Hematopoietic multipotent progenitor cell (in vitro differentiated cells): Measurements from ENCODE around the gene MS4A4A. TPM values are rescaled to one million over a fixed set of nuclear protein-coding genes. Genes with fewer than 3 reads are reported as not detected.

Experiments used
- DNase-seq, 3 donors: peaks; one replicate each; pipeline ENCODE4 v3.0.0-alpha.2; 2011 to 2015; ENCODE audit warnings: low read depth in 2 of 3, low spot score in 2 of 3
- total RNA-seq: library from RNA; depleted of rRNA; stranded (reverse); fragments of >200 nt; gene quantifications from one replicate; pipeline ENCODE4 v1.2.3, GENCODE V29; 2012

MS4A4A gene
- total RNA-seq, 1 donor: 1.1 TPM

DNA sequence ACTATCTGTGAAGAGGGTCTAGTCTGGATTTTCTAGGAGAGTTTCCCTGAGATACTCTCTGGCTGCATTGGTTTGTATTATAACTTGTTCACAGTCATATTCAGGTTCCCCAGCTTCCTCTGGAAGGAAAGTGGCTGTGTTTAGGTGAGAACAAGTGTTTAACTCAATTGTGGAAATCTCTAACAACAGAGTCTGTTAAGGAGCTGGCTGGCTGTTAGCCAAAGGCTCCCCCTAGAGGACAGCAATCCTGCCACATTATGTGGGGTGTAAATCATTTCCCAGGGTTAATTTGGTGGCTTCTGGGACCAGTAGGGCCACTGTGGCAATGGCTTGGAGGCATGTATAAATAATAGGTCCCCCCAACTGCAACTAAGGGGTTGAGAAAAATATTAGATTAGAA lies 65.0 kb downstream of the MS4A4A start:
- DNase-seq: peak in 2 of 3 donors; percentile 44 to 75

DNA sequence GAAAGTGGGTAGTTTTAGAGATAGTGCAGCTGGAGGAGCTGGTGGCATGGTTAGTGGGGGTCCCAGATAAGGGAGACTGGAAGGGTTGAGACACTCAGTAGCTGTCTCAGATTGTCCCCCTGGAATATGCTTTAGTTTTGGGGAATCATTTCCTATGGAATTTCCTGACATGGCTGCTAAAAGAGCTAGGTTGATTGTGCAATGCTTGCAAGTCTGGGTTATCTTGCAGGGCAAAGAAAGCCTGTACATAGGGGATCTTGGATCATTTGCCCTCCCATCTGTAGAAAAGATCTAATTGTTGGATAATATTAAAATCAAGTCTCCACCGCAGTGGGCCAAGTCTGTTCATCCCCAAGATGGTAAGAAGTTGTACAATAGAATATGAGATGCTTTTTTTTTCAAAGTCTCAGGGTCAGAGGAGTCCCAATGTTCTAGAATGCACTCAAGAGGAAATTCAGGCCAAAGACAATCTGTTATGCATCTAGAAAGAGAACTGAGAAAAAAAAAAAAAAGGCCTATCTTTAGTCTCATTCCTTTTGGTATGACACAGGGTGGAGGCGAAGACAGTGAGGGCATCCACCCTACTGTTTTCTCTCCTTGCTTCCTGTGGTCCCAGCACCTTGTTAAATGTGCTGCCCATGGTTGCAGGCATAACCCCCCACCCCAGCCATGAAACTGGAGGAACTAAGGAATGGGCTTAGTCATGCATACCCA lies 66.8 kb downstream of the MS4A4A start:
- DNase-seq: no peak

DNA sequence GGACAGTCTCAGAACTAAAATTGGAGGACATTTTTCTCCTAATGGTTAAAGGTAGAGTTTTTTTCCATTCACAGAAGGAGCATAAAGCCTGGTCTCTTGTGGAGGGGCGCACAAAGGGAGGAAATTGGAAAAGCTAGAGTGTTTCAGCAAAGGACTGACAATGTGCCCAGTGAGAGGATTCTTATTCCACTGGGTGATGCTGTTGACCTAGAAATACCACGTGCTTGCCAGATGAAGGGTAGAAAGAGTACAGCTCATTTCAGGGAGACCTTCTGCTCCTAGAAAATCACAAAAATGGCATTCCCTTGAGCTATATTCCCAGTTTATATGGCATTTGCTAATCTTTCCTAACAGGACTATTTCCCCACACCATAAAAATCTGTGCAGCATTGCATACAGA lies 67.7 kb downstream of the MS4A4A start:
- DNase-seq: peak in 1 of 3 donors; percentile 38

DNA sequence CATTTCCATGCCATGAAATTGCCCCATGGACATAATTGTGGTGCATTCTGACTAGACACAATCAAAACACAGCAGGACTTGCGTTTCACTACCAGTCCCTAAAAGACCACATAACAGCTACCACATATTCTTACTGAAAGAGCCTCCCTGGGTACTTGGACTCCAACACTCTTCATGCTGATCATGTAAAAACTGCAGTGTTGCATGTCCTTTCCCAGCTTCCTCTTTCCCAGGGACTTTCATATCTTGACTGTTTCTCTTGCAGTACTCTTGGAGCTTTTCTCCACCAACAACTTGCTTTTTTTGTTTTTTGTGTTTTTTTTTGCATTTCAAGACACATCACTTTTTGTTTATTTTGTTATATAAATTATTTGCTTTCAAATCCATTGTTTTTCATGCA lies 69.5 kb downstream of the MS4A4A start:
- no peak for DNase-seq

DNA sequence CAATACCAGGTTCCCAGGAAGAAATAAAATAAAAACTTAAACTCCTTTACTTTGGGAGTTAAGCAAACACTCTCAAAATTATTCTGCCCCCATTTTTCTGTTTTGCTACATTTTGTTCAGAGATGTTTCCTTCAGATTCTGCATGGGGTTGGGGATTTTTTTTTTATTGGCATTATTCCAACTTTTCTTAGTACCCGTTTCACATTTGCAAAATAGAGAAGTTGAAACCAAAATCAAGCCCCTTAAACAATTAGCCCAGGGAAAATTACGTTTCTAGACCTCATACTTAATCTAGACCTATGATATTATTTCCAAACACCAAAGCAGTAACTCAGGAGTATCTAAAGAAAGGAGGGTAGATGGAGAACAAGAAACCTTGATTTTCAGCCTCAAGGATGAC lies 77.3 kb downstream of the MS4A4A start:
- DNase-seq: peak in 1 of 3 donors; percentile 66

Other genes with a start within 250 kb of the MS4A4A start
- not detected for gene OOSP2, start 240.3 kb upstream of the MS4A4A start, total RNA-seq
- gene MS4A3, start 224.0 kb upstream of the MS4A4A start, total RNA-seq: 16.7 TPM
- gene MS4A2, start 192.0 kb upstream of the MS4A4A start, total RNA-seq: 4.8 TPM
- gene MS4A6A, start 97.6 kb upstream of the MS4A4A start, total RNA-seq: 4.3 TPM
- 0.54 TPM for gene MS4A4E, start 37.5 kb upstream of the MS4A4A start, total RNA-seq
- gene MS4A6E, start 46.6 kb downstream of the MS4A4A start, total RNA-seq: not detected
- 3.8 TPM for gene MS4A7, start 97.9 kb downstream of the MS4A4A start, total RNA-seq
- gene MS4A14, start 115.8 kb downstream of the MS4A4A start, total RNA-seq: under 0.01 TPM
- not detected for gene MS4A5, start 148.9 kb downstream of the MS4A4A start, total RNA-seq
- gene MS4A1, start 175.2 kb downstream of the MS4A4A start, total RNA-seq: 3.2 TPM
- not detected for gene MS4A12, start 212.1 kb downstream of the MS4A4A start, total RNA-seq
- not detected for gene MS4A13, start 234.7 kb downstream of the MS4A4A start, total RNA-seq